HepG2 (cell line): ENCODE measurements around the gene KIAA1328. TPM values are rescaled to one million over a fixed set of nuclear protein-coding genes. Genes with fewer than 3 reads are reported as not detected.

Experiments used
- ATRX ChIP-seq: sonication (generic); formaldehyde crosslinking; IDR thresholded peaks from 2 replicates; pipeline ENCODE4 v1.4.0; 2020; ENCODE audit warnings: missing genetic modification reagents, borderline replicate concordance
- EHMT2 ChIP-seq: fragments of 200-600 bp; sonication (generic); IDR thresholded peaks from 2 replicates; pipeline ENCODE4 v1.7.0; 2017; ENCODE audit warnings: antibody characterized with exemption, low read depth, low read length, borderline replicate concordance
- KLF11 ChIP-seq: IDR thresholded peaks from 2 replicates; pipeline ENCODE4 v1.6.1; 2016; ENCODE audit warnings: missing compliant biosample characterization
- RNF219 ChIP-seq: sonication (generic); formaldehyde crosslinking; IDR thresholded peaks from 2 replicates; pipeline ENCODE4 v1.5.0; 2020; ENCODE audit warnings: mild to moderate bottlenecking, missing genetic modification reagents
- RXRB ChIP-seq: IDR thresholded peaks from 2 replicates; pipeline ENCODE4 v1.6.1; 2016; ENCODE audit warnings: borderline replicate concordance, missing genetic modification reagents, missing compliant biosample characterization
- TCF12 ChIP-seq, 2 experiments: fragments of 450-650 bp in 1 of 2; sonication (generic) in 1 of 2; formaldehyde crosslinking in 1 of 2; IDR thresholded peaks; 2 replicates each; pipeline versions ENCODE4 v1.6.1 to v1.8.0; 2017 to 2022; ENCODE audit warnings: antibody characterized with exemption in 1 of 2, mild to moderate bottlenecking in 1 of 2, missing genetic modification reagents in 1 of 2, moderate library complexity in 1 of 2
- TMF1 ChIP-seq: sonication (generic); formaldehyde crosslinking; IDR thresholded peaks from 2 replicates; pipeline ENCODE4 v1.8.1; 2022; ENCODE audit warnings: low read depth, missing genetic modification reagents
- ZBTB26 ChIP-seq: IDR thresholded peaks from 2 replicates; pipeline ENCODE4 v1.6.1; 2016; ENCODE audit warnings: missing compliant biosample characterization, missing genetic modification reagents, borderline replicate concordance
- ZNF746 ChIP-seq: sonication (generic); formaldehyde crosslinking; IDR thresholded peaks from 2 replicates; pipeline ENCODE4 v1.8.0; 2022; ENCODE audit warnings: mild to moderate bottlenecking, missing genetic modification reagents
- ZNF782 ChIP-seq: sonication (generic); formaldehyde crosslinking; IDR thresholded peaks from 2 replicates; pipeline ENCODE4 v1.4.0; 2020; ENCODE audit warnings: missing genetic modification reagents, mild to moderate bottlenecking, borderline replicate concordance
- polyA plus RNA-seq, 8 experiments: library from polyadenylated mRNA; depleted of rRNA in 3 of 8; stranded (reverse) in 7 of 8; unstranded in 1 of 8; fragments of >200 nt; fragmentation: Illumina TruSeq in 4 of 8; extraction: Trizol in 4 of 8; gene quantifications; 2 replicates each; pipeline versions ENCODE4 v1.2.1 to v1.2.3, GENCODE V29; 2011 to 2016; ENCODE audit warnings: low read depth in 4 of 8, missing spikeins in 1 of 8, mixed read lengths in 1 of 8; ENCODE audit not compliant: insufficient read depth in 1 of 8
- total RNA-seq, 5 experiments: library from RNA; depleted of rRNA; stranded (reverse); fragments of >200 nt; fragmentation: Illumina TruSeq; extraction: Trizol; gene quantifications; 2 replicates each; pipeline ENCODE4 v1.2.3, GENCODE V29; 2016; ENCODE audit warnings: low read depth in 1 of 5
- TF ChIP-seq, protein P1 (sequence below): sonication (generic); formaldehyde crosslinking; IDR thresholded peaks from 2 replicates; pipeline ENCODE4 v1.4.0; 2020; ENCODE audit warnings: missing genetic modification reagents, borderline replicate concordance
- TF ChIP-seq, protein P2 (sequence below): sonication (generic); formaldehyde crosslinking; IDR thresholded peaks from 2 replicates; pipeline ENCODE4 v1.8.1; 2023; ENCODE audit warnings: mild to moderate bottlenecking, missing genetic modification reagents
- TF ChIP-seq, protein P3 (sequence below): sonication (generic); formaldehyde crosslinking; IDR thresholded peaks from 2 replicates; pipeline ENCODE4 v1.9.0; 2022; ENCODE audit warnings: low read depth, missing genetic modification reagents
- TF ChIP-seq, protein P4 (sequence below): sonication (generic); formaldehyde crosslinking; conservative IDR thresholded peaks from 2 replicates; pipeline ENCODE4 v1.8.0; 2022; ENCODE audit warnings: mild to moderate bottlenecking, moderate library complexity, missing genetic modification reagents

The KIAA1328 gene
- total and polyA plus RNA-seq, 2 of the 13 experiments (the other 11 are each of a cell fraction or from before 2014, with no cell fraction given) = 4.1 to 6.0 TPM

DNA sequence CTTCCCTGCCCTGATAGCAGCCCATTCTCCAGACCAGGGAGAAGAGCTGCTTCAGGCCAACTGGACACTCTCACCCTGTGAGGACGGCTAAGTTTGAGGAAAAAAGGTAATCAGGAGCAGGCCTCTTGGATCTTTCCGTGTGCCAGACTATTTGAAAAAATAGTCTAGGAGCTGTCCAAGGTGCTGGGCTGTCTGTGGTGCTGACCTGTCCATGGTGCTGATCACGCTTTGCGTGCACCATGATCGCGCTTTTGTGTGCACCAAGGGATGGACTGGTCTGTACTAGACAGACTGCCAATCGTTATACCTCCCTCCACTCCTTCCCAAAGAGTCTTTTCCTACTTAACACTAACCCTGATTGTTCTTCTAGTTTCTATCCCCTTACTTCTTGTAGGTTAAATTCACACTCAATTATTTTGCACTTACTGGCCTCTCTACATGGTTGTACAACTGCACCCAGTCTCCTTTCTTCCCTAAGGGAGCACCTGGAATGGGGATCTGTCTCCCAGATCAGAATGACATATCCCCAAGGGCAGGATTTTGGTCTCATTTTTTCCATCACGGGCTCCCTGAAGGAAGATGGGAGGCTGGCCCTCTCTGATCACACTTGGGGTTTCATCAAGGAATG, 441.2 kb downstream of the KIAA1328 start (continued):
- TF ChIP-seq RNF219 (CRISPR knock-in tag) (peak; percentile 100), KLF11 (CRISPR knock-in tag) (peak; percentile 100), RXRB (CRISPR knock-in tag) (peak; percentile 98), ATRX (CRISPR knock-in tag) (peak; percentile 99), TMF1 (peak; percentile 100), EHMT2 (peak; percentile 100), ZNF746 (peak; percentile 98), TCF12 (IDR thresholded peaks at IDR 0.05) (no peak), TCF12 (CRISPR knock-in tag; IDR thresholded peaks at IDR 0.05) (peak; percentile 90; the same call in 1 of the 2 replicates), ZBTB26 (CRISPR knock-in tag) (peak; percentile 99), ZNF782 (CRISPR knock-in tag) (peak; percentile 100)
- TF ChIP-seq, protein P1, sequence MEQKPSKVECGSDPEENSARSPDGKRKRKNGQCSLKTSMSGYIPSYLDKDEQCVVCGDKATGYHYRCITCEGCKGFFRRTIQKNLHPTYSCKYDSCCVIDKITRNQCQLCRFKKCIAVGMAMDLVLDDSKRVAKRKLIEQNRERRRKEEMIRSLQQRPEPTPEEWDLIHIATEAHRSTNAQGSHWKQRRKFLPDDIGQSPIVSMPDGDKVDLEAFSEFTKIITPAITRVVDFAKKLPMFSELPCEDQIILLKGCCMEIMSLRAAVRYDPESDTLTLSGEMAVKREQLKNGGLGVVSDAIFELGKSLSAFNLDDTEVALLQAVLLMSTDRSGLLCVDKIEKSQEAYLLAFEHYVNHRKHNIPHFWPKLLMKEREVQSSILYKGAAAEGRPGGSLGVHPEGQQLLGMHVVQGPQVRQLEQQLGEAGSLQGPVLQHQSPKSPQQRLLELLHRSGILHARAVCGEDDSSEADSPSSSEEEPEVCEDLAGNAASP (CRISPR knock-in tag) = peak; percentile 99
- TF ChIP-seq, protein P2, sequence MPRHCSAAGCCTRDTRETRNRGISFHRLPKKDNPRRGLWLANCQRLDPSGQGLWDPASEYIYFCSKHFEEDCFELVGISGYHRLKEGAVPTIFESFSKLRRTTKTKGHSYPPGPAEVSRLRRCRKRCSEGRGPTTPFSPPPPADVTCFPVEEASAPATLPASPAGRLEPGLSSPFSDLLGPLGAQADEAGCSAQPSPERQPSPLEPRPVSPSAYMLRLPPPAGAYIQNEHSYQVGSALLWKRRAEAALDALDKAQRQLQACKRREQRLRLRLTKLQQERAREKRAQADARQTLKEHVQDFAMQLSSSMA (CRISPR knock-in tag) = peak; percentile 98
- TF ChIP-seq, protein P3, sequence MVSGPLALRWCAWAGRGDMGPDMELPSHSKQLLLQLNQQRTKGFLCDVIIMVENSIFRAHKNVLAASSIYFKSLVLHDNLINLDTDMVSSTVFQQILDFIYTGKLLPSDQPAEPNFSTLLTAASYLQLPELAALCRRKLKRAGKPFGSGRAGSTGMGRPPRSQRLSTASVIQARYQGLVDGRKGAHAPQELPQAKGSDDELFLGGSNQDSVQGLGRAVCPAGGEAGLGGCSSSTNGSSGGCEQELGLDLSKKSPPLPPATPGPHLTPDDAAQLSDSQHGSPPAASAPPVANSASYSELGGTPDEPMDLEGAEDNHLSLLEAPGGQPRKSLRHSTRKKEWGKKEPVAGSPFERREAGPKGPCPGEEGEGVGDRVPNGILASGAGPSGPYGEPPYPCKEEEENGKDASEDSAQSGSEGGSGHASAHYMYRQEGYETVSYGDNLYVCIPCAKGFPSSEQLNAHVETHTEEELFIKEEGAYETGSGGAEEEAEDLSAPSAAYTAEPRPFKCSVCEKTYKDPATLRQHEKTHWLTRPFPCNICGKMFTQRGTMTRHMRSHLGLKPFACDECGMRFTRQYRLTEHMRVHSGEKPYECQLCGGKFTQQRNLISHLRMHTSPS (CRISPR knock-in tag) = peak; percentile 88
- TF ChIP-seq, protein P4, sequence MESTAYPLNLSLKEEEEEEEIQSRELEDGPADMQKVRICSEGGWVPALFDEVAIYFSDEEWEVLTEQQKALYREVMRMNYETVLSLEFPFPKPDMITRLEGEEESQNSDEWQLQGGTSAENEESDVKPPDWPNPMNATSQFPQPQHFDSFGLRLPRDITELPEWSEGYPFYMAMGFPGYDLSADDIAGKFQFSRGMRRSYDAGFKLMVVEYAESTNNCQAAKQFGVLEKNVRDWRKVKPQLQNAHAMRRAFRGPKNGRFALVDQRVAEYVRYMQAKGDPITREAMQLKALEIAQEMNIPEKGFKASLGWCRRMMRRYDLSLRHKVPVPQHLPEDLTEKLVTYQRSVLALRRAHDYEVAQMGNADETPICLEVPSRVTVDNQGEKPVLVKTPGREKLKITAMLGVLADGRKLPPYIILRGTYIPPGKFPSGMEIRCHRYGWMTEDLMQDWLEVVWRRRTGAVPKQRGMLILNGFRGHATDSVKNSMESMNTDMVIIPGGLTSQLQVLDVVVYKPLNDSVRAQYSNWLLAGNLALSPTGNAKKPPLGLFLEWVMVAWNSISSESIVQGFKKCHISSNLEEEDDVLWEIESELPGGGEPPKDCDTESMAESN (CRISPR knock-in tag) = peak; percentile 99
